ENCODE measurements around the gene GRIA4.

DNA sequence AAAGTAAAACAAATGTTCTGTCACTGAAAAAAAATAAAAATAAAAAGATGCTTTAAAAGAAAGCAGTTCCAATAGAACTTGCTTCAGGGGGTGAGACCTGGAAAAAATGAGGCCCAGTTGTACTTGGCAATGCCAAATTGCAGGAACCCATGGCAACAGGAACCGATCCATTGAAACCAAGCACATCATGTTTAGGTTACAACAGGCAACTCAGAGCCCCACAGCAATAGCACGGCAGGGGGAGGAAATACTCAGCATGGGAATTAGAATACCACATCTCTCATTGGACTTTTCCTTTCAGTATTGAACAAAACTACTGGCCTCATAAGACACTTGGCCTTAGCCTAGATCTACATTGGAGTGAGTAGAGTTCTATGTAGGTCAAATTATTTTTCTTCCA is 327.9 kb downstream of the GRIA4 start:
- TF ChIP-seq, protein P1, sequence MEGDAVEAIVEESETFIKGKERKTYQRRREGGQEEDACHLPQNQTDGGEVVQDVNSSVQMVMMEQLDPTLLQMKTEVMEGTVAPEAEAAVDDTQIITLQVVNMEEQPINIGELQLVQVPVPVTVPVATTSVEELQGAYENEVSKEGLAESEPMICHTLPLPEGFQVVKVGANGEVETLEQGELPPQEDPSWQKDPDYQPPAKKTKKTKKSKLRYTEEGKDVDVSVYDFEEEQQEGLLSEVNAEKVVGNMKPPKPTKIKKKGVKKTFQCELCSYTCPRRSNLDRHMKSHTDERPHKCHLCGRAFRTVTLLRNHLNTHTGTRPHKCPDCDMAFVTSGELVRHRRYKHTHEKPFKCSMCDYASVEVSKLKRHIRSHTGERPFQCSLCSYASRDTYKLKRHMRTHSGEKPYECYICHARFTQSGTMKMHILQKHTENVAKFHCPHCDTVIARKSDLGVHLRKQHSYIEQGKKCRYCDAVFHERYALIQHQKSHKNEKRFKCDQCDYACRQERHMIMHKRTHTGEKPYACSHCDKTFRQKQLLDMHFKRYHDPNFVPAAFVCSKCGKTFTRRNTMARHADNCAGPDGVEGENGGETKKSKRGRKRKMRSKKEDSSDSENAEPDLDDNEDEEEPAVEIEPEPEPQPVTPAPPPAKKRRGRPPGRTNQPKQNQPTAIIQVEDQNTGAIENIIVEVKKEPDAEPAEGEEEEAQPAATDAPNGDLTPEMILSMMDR (IDR thresholded peaks at IDR 0.05; ENCODE audit: insufficient read depth, low read length, poor library complexity, severe bottlenecking) = no peak
- no peak for TF ChIP-seq EZH2phosphoT487 (conservative IDR thresholded peaks at IDR 0.05; ENCODE audit: low read length)
